A673 (cell line): Measurements from ENCODE around the gene AQP4. TPM values are rescaled to one million over a fixed set of nuclear protein-coding genes. Genes with fewer than 3 reads are reported as not detected.

Source experiments
- BruUV-seq: library from RNA; stranded (reverse); fragments of 400-500 nt; replicated peaks from 2 replicates; lab custom pipeline; 2021; lab: Mats Ljungman, UMichigan
- CTCF ChIA-PET: fragments of 300-600 bp; sonication (Branson Sonifier 250); formaldehyde crosslinking; loops from one replicate; lab custom pipeline; 2022; ENCODE audit warnings: antibody characterized with exemption; lab: Charles Lee
- POLR2A ChIA-PET: fragments of 300-600 bp; sonication (Branson Sonifier 250); formaldehyde crosslinking; loops from one replicate; lab custom pipeline; 2022; ENCODE audit warnings: antibody characterized with exemption; ENCODE audit not compliant: low non-redundant PET; lab: Charles Lee
- DNase-seq: peaks from one replicate; pipeline ENCODE4 v3.0.0-alpha.2; 2015; ENCODE audit warnings: low spot score
- H3K27ac ChIP-seq: fragments of 200-600 bp; sonication (generic); 2 replicates; pipeline ENCODE4 v1.5.1; 2016; ENCODE audit warnings: mixed run types, low read depth, mild to moderate bottlenecking, mixed read lengths, antibody characterized with exemption, low read length; ENCODE audit not compliant: poor library complexity, severe bottlenecking
- H3K27me3 ChIP-seq: fragments of 200-600 bp; sonication (generic); replicated peaks from 2 replicates; pipeline ENCODE4 v1.6.1; 2017; ENCODE audit warnings: mixed run types, low read depth, mild to moderate bottlenecking, mixed read lengths, antibody characterized with exemption, low read length; ENCODE audit not compliant: insufficient read depth, poor library complexity
- H3K36me3 ChIP-seq: fragments of 200-600 bp; sonication (generic); 2 replicates; pipeline ENCODE4 v1.6.1; 2016; ENCODE audit warnings: mixed run types, mild to moderate bottlenecking, mixed read lengths, antibody characterized with exemption, low read length; ENCODE audit not compliant: insufficient read depth, poor library complexity, severe bottlenecking
- H3K4me1 ChIP-seq: fragments of 200-600 bp; sonication (generic); 2 replicates; pipeline ENCODE4 v1.6.1; 2017; ENCODE audit warnings: mixed run types, mild to moderate bottlenecking, mixed read lengths, antibody characterized with exemption, low read length; ENCODE audit not compliant: insufficient read depth, poor library complexity, severe bottlenecking
- H3K4me3 ChIP-seq: fragments of 200-600 bp; sonication (generic); 2 replicates; pipeline ENCODE4 v1.5.1; 2016; ENCODE audit warnings: low read depth, mixed run types, mild to moderate bottlenecking, mixed read lengths, low read length; ENCODE audit not compliant: poor library complexity, severe bottlenecking
- H3K9me3 ChIP-seq: fragments of 200-600 bp; sonication (generic); 2 replicates; pipeline ENCODE4 v1.6.1; 2016; ENCODE audit warnings: mixed run types, low read depth, mild to moderate bottlenecking, mixed read lengths, antibody characterized with exemption, low read length; ENCODE audit not compliant: poor library complexity, severe bottlenecking
- EZH2 ChIP-seq: fragments of 200-600 bp; sonication (generic); IDR thresholded peaks from 2 replicates; pipeline ENCODE4 v1.6.1; 2017; ENCODE audit warnings: borderline replicate concordance, low read depth, mild to moderate bottlenecking, mixed read lengths, antibody characterized with exemption, low read length; ENCODE audit not compliant: poor library complexity, severe bottlenecking
- intact Hi-C: fragments of 100-400 bp; cut with micrococcal nuclease; formaldehyde crosslinking; loops from one replicate; pipeline ENCODE4 v1.10.0; 2022; ENCODE audit not compliant: unreplicated experiment
- total RNA-seq: library from RNA; stranded (reverse); gene quantifications from 2 replicates; pipeline ENCODE4 v1.2.3, GENCODE V29; 2021
- TF ChIP-seq, protein P1 (sequence below): fragments of 300-800, 200-600 bp; sonication (generic); conservative IDR thresholded peaks from 2 replicates; pipeline ENCODE4 v1.5.1; 2017; ENCODE audit warnings: low read depth, mild to moderate bottlenecking, antibody characterized with exemption, low read length, moderate library complexity, mixed read lengths

AQP4 gene
- total RNA-seq, 1 experiment from 2014 or later = not detected

- intact Hi-C loops = no loop called here
- POLR2A ChIA-PET = no interaction called here
- BruUV-seq = no TSS peak
Measured at GRCh38 chr18:26875040-26875654, 9.6 kb upstream of the AQP4 start.

DNA sequence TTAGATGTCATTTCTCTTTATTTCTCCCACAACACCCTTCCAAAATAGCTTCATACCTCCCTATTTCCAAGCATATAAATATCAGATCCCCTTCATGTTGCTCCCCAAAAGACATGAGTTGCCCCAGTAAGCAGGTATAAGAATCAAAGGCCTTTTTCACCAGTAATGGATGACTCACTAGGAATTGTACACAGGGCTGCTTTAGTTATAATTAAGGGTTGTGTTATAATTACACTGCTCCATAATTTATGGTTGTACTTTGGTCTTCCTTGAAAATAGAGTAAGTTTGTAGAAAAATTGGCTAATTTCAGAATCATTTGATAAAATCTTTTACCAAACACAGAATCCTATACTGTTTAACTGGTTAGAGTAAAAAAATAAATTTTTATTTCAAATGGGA is 8.8 kb upstream of the AQP4 start:
- BruUV-seq = no TSS peak
- CTCF ChIA-PET = no interaction called here
- H3K9me3 ChIP-seq = no peaks in the 10 kb centered on the region
- TF ChIP-seq EZH2 = no peak
- TF ChIP-seq, protein P1, sequence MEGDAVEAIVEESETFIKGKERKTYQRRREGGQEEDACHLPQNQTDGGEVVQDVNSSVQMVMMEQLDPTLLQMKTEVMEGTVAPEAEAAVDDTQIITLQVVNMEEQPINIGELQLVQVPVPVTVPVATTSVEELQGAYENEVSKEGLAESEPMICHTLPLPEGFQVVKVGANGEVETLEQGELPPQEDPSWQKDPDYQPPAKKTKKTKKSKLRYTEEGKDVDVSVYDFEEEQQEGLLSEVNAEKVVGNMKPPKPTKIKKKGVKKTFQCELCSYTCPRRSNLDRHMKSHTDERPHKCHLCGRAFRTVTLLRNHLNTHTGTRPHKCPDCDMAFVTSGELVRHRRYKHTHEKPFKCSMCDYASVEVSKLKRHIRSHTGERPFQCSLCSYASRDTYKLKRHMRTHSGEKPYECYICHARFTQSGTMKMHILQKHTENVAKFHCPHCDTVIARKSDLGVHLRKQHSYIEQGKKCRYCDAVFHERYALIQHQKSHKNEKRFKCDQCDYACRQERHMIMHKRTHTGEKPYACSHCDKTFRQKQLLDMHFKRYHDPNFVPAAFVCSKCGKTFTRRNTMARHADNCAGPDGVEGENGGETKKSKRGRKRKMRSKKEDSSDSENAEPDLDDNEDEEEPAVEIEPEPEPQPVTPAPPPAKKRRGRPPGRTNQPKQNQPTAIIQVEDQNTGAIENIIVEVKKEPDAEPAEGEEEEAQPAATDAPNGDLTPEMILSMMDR = no peak
- POLR2A ChIA-PET = no interaction called here
- H3K4me3 ChIP-seq = no peak overlapping the region
- intact Hi-C loops = no loop called here
- no peak overlapping the region for H3K27ac ChIP-seq
- H3K36me3 ChIP-seq = no peaks in the 10 kb centered on the region
- H3K4me1 ChIP-seq = no peaks in the 10 kb centered on the region
- no peaks in the 10 kb centered on the region for H3K27me3 ChIP-seq
- DNase-seq = no peak

More at GRCh38 chr18:26875040-26875654, 9.6 kb upstream of the AQP4 start:
- CTCF ChIA-PET = no interaction called here
- H3K9me3 ChIP-seq = no peaks in the 10 kb centered on the region
- no peaks in the 10 kb centered on the region for H3K27me3 ChIP-seq
- no peak overlapping the region for H3K27ac ChIP-seq
- H3K36me3 ChIP-seq = no peaks in the 10 kb centered on the region
- no peak for TF ChIP-seq EZH2
- TF ChIP-seq, protein P1 = no peak
- H3K4me3 ChIP-seq = no peak overlapping the region
- no peaks in the 10 kb centered on the region for H3K4me1 ChIP-seq
- no peak for DNase-seq

- POLR2A ChIA-PET = no interaction called here
- H3K27ac ChIP-seq = no peak overlapping the region
- H3K4me1 ChIP-seq = no peaks in the 10 kb centered on the region
- DNase-seq = no peak
- no peaks in the 10 kb centered on the region for H3K36me3 ChIP-seq
- BruUV-seq = no TSS peak
- H3K9me3 ChIP-seq = no peaks in the 10 kb centered on the region
- peaks cover 2% of the 10 kb centered on the region for H3K27me3 ChIP-seq
- intact Hi-C loops = no loop called here
- TF ChIP-seq, protein P1 = no peak
- no peak for TF ChIP-seq EZH2
- CTCF ChIA-PET = no interaction called here
- H3K4me3 ChIP-seq = no peak overlapping the region
Measured at GRCh38 chr18:26869640-26870039, 4.1 kb upstream of the AQP4 start.
